Mucosa of descending colon (tissue), 3 donors: Measurements from ENCODE around the gene MC5R. TPM values are rescaled to one million over a fixed set of nuclear protein-coding genes. Genes with fewer than 3 reads are reported as not detected.

Experiments used
- ATAC-seq: fragments of 200-7000 bp; cut with Tn5 transposase; one replicate; pipeline ENCODE4 v1.9.1; 2020; ENCODE audit warnings: mild to moderate bottlenecking, moderate library complexity
- DNase-seq, 3 donors: peaks; one replicate each; pipeline ENCODE4 v3.0.0-alpha.2; 2020
- H3K36me3 ChIP-seq: fragments of 200-600 bp; one replicate; pipeline ENCODE4 v1.8.0; 2021; ENCODE audit warnings: low read depth, mild to moderate bottlenecking
- H3K4me1 ChIP-seq: fragments of 200-600 bp; one replicate; pipeline ENCODE4 v1.8.0; 2021; ENCODE audit warnings: low read depth, mild to moderate bottlenecking
- H3K4me3 ChIP-seq: fragments of 200-600 bp; one replicate; pipeline ENCODE4 v1.8.0; 2021; ENCODE audit warnings: mild to moderate bottlenecking
- H3K9me3 ChIP-seq: fragments of 200-600 bp; one replicate; pipeline ENCODE4 v1.8.0; 2021; ENCODE audit warnings: mild to moderate bottlenecking
- CTCF ChIP-seq: fragments of 200-600 bp; IDR thresholded peaks from one replicate; pipeline ENCODE4 v1.8.0; 2022; ENCODE audit warnings: antibody characterized with exemption, mild to moderate bottlenecking
- intact Hi-C, 2 donors: fragments of 100-400 bp; cut with DNase I in 1 of 2; cut with micrococcal nuclease in 1 of 2; formaldehyde crosslinking; loops; one replicate each; pipeline versions ENCODE4 v1.11.0 to v1.11.1; 2022; cut with DNase I, micrococcal nuclease
- total RNA-seq, 3 donors: library from RNA; stranded (reverse); fragmentation: NEBNext Ultra II Directional in 2 of 3; extraction: Animal tissue kit (Norgen Biotek cat#: 25700) in 2 of 3; gene quantifications; one replicate each; pipeline versions ENCODE4 v1.2.1 to v1.2.4, GENCODE V29; 2021 to 2023
- donor health status: DM: no; HTN: no; CAD: no; lungs with moderate emphysema.
- donor health status: DM: no; HTN: no; CAD: no.
- donor health status: DM: no; HTN: yes; CAD: no.

Gene MC5R
- total RNA-seq, 3 donors from 2014 or later = not detected

- ATAC-seq = peak; percentile 78
- no peak overlapping the region for H3K4me3 ChIP-seq
- intact Hi-C loops = no loop called here
- peaks cover 12% of the 10 kb centered on the region for H3K4me1 ChIP-seq
- no peaks in the 10 kb centered on the region for H3K9me3 ChIP-seq
- no peaks in the 10 kb centered on the region for H3K36me3 ChIP-seq
- DNase-seq = peak in 2 of 3 donors; percentile 70 to 89
- peak; percentile 82 for TF ChIP-seq CTCF
These were observed 10.6 kb upstream of the MC5R start for GRCh38 chr18:13813271-13813849.

DNA sequence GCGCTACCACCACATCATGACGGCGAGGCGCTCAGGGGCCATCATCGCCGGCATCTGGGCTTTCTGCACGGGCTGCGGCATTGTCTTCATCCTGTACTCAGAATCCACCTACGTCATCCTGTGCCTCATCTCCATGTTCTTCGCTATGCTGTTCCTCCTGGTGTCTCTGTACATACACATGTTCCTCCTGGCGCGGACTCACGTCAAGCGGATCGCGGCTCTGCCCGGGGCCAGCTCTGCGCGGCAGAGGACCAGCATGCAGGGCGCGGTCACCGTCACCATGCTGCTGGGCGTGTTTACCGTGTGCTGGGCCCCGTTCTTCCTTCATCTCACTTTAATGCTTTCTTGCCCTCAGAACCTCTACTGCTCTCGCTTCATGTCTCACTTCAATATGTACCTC is 2.3 kb downstream of the MC5R start:
- no peak for DNase-seq
- intact Hi-C loops = loop anchor here in 1 of 2 donors (5.0 kb wide), 1 partner anchor 261 kb away; no protein-coding TSS in a partner anchor
- Histone ChIP-seq H3K4me3 (no peak overlapping the region), H3K9me3 (no peaks in the 10 kb centered on the region), H3K4me1 (no peaks in the 10 kb centered on the region), H3K36me3 (no peaks in the 10 kb centered on the region)
- TF ChIP-seq CTCF = no peak
- ATAC-seq = no peak

DNA sequence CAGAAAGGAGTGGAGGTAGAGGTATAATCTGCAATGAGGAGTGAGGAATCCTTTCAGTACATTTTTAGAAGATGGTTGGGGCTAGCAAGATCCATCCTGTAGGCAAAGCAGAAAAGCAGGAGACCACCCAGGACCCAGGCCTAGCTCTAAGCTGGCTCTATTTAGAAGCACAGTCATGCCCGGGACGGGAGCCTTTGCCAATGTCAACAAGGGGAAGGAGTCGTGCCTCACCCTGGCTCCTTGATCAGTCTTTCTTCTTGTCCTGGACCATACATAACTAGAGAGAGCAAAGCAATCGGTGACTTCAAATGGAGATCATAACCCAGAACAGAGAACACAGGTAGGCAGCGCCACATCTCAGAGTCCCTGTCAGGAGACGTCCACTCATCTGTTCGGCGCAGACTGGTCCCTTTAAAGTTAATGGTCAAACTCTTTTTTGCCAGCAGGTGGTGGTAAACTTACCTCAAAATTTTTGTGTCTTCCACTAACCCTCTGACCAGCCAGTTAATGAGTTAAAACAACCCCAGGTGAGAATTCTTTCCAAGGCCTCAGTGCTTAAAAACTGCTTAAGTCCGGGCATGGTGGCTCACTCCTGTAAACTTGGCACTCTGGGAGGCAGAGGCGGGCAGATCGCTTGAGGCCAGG is 8.0 kb downstream of the MC5R start:
- Histone ChIP-seq H3K4me1 (no peaks in the 10 kb centered on the region), H3K4me3 (no peak overlapping the region), H3K9me3 (no peaks in the 10 kb centered on the region), H3K36me3 (no peaks in the 10 kb centered on the region)
- intact Hi-C loops = no loop called here
- TF ChIP-seq CTCF = no peak
- ATAC-seq (peak; percentile 46), DNase-seq (peak in 1 of 3 donors; percentile 15)

DNA sequence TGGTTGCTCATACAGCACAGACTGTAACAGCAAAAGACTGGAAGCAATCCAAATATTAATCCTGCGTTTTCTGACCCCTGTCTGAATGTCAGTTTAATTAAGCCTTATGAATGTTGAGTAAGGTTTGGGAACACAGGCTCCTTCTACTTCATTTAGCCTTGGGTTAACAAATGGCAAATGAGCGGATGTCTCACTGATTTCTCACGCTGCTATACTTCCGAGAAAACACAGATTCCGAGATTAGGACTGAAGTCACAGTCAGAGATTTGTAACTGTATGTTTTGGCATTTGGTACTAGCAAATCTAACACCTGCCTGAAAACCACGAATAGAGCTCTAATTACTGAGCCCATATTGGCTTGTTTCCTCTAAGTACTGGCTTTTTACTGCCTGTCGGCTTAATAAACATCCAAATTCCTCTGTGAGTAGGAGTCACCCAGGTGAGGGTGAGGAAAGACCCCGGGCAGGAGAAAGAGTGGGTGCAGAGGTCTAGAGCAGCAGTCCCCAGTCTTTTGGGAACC is 10.6 kb downstream of the MC5R start:
- Histone ChIP-seq H3K9me3 (no peaks in the 10 kb centered on the region), H3K4me1 (no peaks in the 10 kb centered on the region), H3K4me3 (no peak overlapping the region), H3K36me3 (no peaks in the 10 kb centered on the region)
- intact Hi-C loops = no loop called here
- ATAC-seq (no peak), DNase-seq (no peak)
- TF ChIP-seq CTCF = no peak

DNA sequence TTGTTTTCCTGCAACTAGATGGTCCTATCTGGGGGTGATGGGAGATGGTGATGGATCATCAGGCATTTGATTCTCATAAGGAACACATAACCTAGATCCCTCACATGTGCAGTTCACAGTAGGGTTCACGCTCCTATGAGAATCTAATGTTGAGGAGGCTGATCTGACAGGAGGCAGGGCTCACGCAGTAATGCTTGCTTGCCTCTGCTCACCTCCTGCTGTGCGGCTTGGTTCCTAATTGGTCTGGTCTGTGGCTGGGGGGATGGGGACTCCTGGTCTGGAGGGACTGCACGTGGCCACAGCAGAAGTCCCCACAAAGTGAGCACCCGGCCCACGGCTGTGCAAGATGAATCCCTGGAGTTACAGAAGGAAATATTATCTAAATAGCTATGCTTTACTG is 11.3 kb downstream of the MC5R start:
- ATAC-seq (no peak), DNase-seq (no peak)
- no peaks in the 10 kb centered on the region for H3K9me3 ChIP-seq
- H3K4me3 ChIP-seq = no peak overlapping the region
- TF ChIP-seq CTCF = no peak
- H3K4me1 ChIP-seq = no peaks in the 10 kb centered on the region
- H3K36me3 ChIP-seq = no peaks in the 10 kb centered on the region
- intact Hi-C loops = no loop called here
